Activated CD4-positive, alpha-beta T cell treated with anti-CD3 and anti-CD28 coated beads, Interleukin-2, amount 50 U/mL, for 1 hour (primary cell): ENCODE measurements around the gene NME7.

Experiments used
- DNase-seq: peaks from one replicate; pipeline ENCODE4 v3.0.0-alpha.2; 2020

The NME7 gene

GRCh38 chr1:169103480-169103893 lies 264.1 kb downstream of the NME7 start:
- DNase-seq = no peak

GRCh38 chr1:169103002-169103401 lies 264.6 kb downstream of the NME7 start:
- DNase-seq = no peak

- DNase-seq = no peak
Observed at GRCh38 chr1:169102567-169102966, 265.0 kb downstream of the NME7 start.

GRCh38 chr1:169100651-169101088 lies 266.9 kb downstream of the NME7 start:
- no peak for DNase-seq

- no peak for DNase-seq
Observed at GRCh38 chr1:169100208-169100607, 267.4 kb downstream of the NME7 start.

- no peak for DNase-seq
Observed at GRCh38 chr1:169099561-169099960, 268.0 kb downstream of the NME7 start.

GRCh38 chr1:169098380-169098779 lies 269.2 kb downstream of the NME7 start:
- DNase-seq = no peak

- no peak for DNase-seq
Observed at GRCh38 chr1:169094897-169095569, 272.6 kb downstream of the NME7 start.

- no peak for DNase-seq
Observed at GRCh38 chr1:169092399-169092798, 275.2 kb downstream of the NME7 start.

GRCh38 chr1:169091480-169091941 lies 276.1 kb downstream of the NME7 start:
- DNase-seq = no peak

- DNase-seq = no peak
Observed at GRCh38 chr1:169090900-169091311, 276.7 kb downstream of the NME7 start.

- no peak for DNase-seq
Observed at GRCh38 chr1:169090308-169090899, 277.2 kb downstream of the NME7 start.

GRCh38 chr1:169089776-169090175 lies 277.8 kb downstream of the NME7 start:
- DNase-seq = no peak

GRCh38 chr1:169087876-169088275 lies 279.7 kb downstream of the NME7 start:
- DNase-seq = no peak

- DNase-seq = no peak
Observed at GRCh38 chr1:169086603-169087455, 280.8 kb downstream of the NME7 start.

GRCh38 chr1:169085911-169086310 lies 281.7 kb downstream of the NME7 start:
- no peak for DNase-seq
